ENCODE measurements around the gene CELA3A. TPM values are rescaled to one million over a fixed set of nuclear protein-coding genes. Genes with fewer than 3 reads are reported as not detected.
A peak's percentile ranks its signal among the peaks of the same experiment; 100 is the strongest.
"Not testable (repeated sequence)": the region's sequence is repeated elsewhere in the genome, so short reads cannot be mapped to it uniquely, and the experiment has no call there.

Gene CELA3A, protein sequence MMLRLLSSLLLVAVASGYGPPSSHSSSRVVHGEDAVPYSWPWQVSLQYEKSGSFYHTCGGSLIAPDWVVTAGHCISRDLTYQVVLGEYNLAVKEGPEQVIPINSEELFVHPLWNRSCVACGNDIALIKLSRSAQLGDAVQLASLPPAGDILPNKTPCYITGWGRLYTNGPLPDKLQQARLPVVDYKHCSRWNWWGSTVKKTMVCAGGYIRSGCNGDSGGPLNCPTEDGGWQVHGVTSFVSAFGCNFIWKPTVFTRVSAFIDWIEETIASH
- not detected in 2 replicates for total RNA-seq (2014; rRNA removed; shearing (Covaris generic))

DNA sequence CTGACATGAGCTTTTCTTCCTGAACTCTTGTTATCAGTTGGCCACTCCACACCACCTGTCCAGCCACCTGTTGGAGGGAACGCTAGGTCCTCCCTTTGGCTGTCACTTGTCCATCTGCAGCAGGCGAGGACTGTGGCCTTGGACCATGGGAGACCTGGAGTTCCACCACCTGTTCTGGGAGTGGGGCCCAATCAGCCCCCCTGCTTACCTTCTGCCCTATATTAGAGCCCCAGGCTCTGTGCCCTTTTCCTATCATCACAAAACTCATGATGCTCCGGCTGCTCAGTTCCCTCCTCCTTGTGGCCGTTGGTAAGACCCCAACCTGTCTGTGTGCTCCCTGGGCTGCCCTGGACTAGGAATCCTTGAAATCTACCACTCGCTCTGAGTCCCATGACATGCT, at the start of gene CELA3A:
Gene CELA3A, plus strand, starts transcription at position 249 of the 400 bp plus-strand sequence. Its CDS starts 18 bp downstream, at position 267.
- DNase-seq (ENCODE audit: low spot score) = peak; percentile 44
- in situ Hi-C loops (cut with HindIII; ENCODE audit: low sequenced_read_pairs) = no loop called here

DNA sequence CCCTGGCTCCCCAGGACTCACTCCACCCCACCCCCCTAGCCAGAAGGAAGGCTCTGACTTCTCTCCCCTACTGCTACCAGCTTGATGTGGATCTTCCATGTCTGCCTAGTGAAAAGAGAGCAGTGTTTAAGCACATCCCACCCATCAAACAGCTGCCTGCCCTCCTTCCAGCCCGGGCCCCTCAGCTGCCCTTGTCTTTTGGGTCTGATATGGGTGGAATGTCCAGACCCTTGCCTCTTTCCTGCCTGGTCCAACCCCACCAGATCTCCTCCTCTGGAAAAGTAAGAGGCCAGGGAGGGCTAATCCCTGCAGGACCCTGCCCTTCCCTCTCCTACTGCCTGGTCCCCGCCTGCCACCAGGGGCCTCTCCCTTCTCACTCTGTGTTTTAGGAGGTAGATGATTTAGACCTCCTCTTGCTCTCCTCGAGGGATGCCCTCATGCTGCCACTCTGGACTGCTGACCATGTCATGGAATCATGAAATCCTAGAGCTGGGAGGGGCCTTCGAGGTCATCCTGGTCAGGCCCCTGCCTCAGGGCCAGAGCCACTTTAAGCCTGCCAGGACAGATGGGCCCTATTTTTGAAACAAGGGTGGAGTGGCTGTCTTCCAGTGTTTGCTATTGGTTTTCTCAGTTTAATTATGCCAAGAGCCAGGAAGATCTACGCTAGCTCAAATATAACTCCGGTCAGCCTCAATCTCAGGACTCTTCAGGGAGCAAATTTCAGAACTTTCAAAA, 48.5 kb upstream of the CELA3A start:
- in situ Hi-C loops (cut with HindIII; ENCODE audit: low sequenced_read_pairs) = loop anchor here (25.0 kb wide), 1 partner anchor 266 kb away; no protein-coding TSS in a partner anchor
- DNase-seq (ENCODE audit: low spot score) = no peak

DNA sequence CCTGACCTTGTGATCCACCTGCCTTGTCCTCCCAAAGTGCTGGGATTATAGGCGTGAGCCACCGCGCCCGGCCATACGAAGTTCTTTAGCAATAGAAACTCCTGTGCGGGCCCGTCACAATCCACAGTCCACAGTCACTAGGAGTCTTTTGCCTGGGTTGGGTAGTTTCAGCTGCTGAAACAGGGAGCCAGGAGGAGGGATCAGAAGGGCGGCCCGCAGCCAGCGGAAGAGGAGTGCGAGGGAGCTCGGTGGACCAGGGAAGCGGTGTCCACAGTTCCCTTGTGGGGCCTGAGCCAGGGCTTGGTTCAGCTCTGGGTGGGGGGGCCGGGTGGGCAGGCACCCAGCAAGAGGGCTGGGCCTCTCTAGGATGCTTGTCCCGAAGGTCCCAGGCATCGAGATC, 46.4 kb upstream of the CELA3A start:
- in situ Hi-C loops (cut with HindIII; ENCODE audit: low sequenced_read_pairs) = loop anchor here (25.0 kb wide), 1 partner anchor 268 kb away; no protein-coding TSS in a partner anchor
- no peak for DNase-seq (ENCODE audit: low spot score)

DNA sequence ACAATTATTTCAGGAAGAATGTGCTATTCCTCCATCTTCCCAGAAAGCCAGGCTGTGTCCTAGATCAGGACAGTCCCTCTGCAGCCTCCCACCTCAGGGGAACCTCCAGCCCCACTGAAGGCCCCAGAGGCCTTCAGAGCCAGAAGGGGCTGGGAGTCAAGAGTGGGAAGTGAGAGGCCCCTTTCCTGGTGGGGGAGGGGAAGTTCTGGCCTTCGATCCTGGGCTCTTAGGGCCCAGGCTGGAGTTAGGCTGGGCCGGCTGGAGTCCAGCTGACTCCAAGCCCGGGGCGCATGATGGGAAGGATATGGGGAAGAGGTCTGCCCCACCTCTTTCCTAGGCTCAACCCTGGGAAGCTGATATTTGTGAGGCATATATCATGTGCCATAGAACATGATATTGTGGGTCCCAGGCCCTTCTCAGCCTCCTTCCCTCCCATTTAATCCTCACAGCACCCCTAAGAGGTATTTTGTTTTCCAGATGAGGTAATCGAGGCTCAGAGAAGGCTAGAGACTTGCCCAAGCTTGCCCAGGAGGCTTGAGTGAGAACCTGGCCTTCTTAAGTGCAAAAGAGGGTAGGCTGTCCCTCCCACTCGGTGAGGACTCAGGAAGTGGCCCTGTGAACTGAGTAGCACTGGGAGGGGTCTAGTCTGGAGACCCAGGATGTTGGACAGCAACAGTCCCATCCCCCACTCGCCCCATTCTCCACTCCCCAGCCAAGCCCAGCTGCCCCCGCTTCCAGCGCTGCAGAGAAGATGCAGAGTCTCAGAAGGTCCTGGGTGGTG, 45.8 kb upstream of the CELA3A start:
- in situ Hi-C loops (cut with HindIII; ENCODE audit: low sequenced_read_pairs) = loop anchor here (25.0 kb wide), 1 partner anchor 268 kb away; no protein-coding TSS in a partner anchor
- DNase-seq (ENCODE audit: low spot score) = no peak

DNA sequence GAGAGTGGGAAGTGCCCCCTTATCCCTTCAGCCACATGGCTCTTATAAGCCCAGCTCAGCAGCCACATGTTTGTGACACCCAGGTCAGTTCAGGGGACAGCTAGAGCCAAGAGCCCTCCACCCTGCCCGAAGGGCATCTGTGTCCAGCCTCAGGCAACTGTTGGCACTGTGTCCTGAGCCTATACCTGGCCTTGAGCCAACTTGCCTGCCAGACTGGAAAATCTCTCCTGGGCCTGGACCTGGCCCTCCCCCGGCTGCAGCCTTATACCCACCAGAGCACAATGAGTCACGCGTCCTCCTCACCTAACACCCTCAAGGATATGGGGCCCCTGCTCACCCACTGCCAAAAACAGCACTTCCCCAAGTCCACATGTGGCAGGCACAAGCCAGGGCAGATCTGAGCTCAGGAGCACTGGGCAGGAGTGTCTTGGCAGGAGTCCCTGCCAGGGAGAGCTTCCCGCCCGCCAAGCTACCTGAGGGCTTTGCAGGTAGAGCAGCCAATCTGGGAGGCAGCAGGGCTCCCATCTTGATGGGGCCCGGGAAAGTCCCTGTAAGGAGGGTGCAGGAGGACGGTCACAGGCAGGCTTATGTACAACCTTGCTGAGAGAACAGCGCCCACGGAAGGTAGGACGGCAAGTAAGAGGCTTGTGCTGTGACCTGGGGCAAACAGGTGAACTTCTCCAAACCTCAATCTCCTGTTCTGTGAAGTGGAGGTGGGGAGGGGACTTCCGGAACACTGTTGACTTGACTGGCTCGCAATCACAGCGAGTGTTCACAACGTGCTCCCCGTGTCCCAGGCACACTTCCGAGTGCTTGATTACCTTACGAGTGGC, 44.5 kb upstream of the CELA3A start:
- DNase-seq (ENCODE audit: low spot score) = no peak
- in situ Hi-C loops (cut with HindIII; ENCODE audit: low sequenced_read_pairs) = loop anchor here (25.0 kb wide), 1 partner anchor 270 kb away; no protein-coding TSS in a partner anchor

DNA sequence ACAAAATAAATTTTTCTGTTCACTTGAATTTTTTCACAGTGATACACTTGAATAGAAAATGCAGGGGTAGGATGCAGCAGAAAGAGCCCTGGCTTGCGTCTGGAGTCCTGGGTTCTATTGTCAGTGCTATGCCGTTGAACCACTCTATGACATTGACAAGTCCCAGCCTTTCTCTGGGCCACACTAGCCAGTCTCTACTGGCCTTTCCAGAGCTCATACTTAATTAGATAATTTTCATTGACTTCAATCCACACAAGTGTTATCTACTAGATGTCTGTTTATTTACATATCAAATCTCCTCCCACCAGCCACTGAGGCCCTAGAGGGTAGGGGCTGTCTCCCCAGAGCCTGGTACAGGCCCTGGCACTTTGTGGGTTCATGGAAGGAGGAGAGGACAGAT, 40.1 kb upstream of the CELA3A start:
- DNase-seq (ENCODE audit: low spot score) = no peak
- in situ Hi-C loops (cut with HindIII; ENCODE audit: low sequenced_read_pairs) = loop anchor here (25.0 kb wide), 1 partner anchor 274 kb away; no protein-coding TSS in a partner anchor

DNA sequence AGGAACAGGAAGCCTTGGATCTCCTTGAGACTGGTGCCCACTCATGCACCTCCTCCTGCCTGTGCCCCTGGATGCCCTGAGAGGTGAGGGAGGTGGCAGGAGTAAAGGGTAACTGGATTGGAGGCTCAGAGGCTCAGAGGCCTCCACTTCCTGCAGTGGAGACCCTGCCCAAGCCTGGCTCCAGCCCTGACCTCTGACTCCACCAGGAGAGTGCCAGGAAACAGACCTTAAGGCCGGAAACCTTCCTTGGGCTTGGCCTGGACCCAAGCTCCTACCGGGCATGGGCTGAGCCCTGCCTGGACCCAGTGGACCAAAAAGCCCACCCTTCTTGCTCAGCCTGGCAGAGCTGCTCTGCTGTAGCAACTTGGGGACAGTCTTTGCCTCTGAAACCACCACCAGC, 39.7 kb upstream of the CELA3A start:
- in situ Hi-C loops (cut with HindIII; ENCODE audit: low sequenced_read_pairs) = loop anchor here (25.0 kb wide), 1 partner anchor 274 kb away; no protein-coding TSS in a partner anchor
- no peak for DNase-seq (ENCODE audit: low spot score)

DNA sequence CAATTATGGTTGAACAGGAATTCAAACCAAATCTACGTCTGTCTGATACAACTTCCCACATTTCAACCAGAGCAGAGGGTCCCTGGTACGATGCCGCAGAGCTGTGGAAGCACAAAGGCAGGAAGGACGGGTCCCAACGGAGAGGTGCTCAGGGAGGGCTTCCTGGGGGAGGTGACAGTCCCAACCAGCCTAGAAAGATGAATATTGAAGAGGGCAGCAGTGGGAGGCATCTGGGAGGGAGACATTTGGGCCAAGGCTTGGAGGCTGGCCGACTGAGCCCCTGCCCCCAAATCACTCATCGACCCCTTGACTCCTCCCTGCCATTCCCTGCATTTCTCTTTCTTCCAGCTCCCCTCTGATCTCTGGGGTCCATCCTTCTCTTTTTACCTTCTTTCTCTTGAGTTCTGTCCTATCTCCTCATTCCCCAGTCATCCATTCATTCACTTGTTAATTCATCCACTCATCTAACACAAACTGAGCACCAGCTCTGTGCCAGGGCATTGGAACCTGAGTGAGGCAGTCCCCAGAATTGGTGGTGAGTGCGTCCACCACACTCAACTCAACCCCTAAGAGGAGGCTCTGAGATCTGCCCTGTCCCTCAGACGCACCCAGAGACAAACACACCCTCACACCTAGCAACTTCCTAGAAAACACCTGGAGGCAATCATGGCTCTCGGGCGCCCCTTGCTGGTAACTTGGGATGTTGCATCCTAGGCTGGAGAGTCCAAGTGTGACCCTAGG, 37.8 kb upstream of the CELA3A start:
- DNase-seq (ENCODE audit: low spot score) = peak; percentile 65
- in situ Hi-C loops (cut with HindIII; ENCODE audit: low sequenced_read_pairs) = loop anchor here (25.0 kb wide), 1 partner anchor 276 kb away; no protein-coding TSS in a partner anchor

DNA sequence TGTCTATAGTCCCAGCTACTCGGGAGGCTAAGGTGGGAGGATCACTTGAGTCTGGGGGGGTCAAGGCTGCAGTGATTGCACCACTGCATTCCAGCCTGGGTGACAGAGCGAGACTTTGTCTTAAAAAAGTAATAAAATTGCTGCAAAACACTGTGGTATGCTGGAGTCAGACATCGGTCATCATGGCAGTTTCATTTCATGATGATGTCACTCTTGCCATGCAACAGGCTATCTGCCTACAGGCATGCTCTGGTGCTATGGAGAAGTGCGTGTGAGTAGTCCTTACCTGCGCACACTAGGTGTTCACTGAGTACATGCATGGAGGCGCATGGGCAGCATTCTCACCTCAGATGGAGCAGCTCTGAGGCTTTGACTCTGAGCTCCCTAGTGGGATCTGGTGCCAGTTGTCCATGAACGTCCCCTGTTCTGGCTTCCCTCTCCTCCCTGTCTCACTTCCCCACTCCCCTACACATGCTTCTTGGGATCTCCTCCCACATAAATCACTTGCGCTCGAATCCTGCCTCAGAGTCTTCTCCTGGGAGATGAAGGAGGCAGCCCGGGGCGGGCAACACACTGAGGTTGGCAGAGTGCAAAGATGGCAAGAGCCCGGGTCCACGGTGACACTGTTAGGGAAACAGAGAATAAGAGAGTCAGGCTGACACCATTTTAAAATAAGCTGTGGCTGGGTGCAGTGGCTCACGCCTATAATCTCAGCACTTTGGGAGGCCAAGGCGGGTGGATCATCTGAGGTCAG, 35.0 kb upstream of the CELA3A start:
- no peak for DNase-seq (ENCODE audit: low spot score)
- in situ Hi-C loops (cut with HindIII; ENCODE audit: low sequenced_read_pairs) = loop anchor here (25.0 kb wide), 1 partner anchor 279 kb away; no protein-coding TSS in a partner anchor

DNA sequence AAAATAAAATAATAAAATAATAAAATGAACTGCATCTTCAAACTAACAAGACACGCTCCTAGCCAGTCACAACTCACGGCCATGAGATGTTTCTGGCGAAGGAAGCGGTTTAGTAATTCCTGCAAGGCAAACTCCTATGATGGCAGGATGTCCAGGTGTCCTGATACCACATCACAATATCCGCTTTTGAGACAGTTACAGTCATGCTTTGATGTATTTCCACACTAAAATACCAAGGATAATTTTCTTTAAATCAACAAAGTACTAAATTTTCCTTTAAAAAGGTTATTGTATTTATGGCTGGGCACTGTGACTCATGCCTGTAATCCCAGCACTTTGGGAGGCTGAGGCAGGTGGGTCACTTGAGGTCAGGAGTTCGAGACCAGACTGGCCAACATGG, 34.2 kb upstream of the CELA3A start:
- in situ Hi-C loops (cut with HindIII; ENCODE audit: low sequenced_read_pairs) = loop anchor here (25.0 kb wide), 1 partner anchor 280 kb away; no protein-coding TSS in a partner anchor
- DNase-seq (ENCODE audit: low spot score) = not testable (repeated sequence)

DNA sequence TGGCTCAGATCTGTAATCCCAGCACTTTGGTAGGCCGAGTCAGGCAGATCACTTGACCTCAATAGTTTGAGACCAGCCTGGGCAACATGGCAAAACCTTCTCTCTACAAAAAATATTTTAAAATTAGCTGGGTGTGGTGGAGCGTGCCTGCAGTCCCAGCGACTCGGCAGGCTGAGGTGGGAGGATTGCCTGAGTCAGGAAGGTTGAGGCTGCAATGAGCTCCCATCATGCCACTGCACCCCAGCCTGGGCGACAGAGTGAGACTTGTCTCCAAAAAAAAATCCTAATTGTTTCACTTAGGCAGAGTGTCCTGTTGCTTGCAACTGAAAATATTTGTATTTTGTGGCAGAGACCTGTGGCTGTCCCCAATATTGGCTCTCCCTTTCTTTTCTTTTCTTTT, 32.4 kb upstream of the CELA3A start:
- not testable (repeated sequence) for DNase-seq (ENCODE audit: low spot score)
- in situ Hi-C loops (cut with HindIII; ENCODE audit: low sequenced_read_pairs) = loop anchor here (25.0 kb wide), 1 partner anchor 282 kb away; no protein-coding TSS in a partner anchor

DNA sequence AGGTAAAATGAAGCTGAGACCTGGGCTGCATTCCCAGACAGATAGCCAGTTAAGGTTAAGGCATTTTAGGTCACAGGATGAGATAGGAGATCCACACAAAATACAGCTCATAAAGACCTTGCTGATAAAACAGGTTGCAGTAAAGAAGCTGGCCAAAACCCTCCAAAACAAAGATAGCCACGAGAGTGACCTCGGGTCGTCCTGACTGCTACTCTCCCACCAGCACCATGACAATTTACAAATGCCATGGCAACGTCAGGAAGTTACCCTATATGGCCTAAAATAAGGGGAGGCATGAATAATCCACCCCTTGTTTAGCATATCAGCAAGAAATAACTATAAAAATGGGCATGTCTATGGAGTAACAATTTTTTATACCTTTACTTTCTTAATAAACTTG, 30.9 kb upstream of the CELA3A start:
- in situ Hi-C loops (cut with HindIII; ENCODE audit: low sequenced_read_pairs) = loop anchor here (25.0 kb wide), 1 partner anchor 283 kb away; no protein-coding TSS in a partner anchor
- DNase-seq (ENCODE audit: low spot score) = not testable (repeated sequence)

DNA sequence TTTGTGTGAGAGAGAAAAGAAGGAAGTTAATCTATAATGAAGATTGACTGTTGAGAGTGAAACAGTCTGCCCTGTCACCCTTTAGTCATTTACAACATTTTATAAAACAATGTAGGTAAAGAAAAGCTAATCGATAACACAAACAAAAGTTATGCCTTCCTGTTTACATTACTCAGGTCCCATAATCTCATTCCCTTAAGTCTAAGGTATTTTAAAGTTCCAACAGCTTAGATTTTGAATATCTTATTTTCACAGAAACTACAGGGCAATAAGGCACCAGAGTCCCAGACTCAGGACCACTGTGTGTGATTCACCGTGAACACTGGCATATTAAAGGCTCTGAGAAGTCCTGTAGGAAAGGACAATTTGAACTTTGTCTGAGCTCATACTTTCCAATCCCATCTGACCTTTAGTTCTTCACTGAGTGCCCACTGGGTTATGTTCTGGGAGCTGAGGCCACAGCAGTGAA, 28.4 kb upstream of the CELA3A start:
- in situ Hi-C loops (cut with HindIII; ENCODE audit: low sequenced_read_pairs) = loop anchor here (25.0 kb wide), 1 partner anchor 286 kb away; no protein-coding TSS in a partner anchor
- not testable (repeated sequence) for DNase-seq (ENCODE audit: low spot score)

DNA sequence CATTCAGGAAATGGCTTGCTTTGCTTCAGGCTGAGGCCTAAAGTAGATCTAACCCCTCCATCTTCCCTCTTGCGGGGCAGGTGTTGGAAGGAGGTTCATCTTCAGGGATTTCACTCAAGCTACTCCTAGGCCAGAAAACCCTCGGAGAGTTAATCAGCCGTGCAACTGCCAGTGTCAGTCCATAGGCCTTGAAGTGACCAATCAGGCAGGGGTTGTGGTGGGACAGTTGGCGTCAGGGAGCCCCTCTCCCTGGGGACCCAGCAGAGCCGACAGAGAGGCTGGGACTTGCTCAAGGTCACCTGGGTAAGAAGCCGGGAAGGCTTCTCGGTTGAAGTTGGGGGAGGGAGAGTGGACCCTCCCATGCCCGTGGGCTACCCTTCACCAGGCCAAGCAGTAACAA, 27.5 kb upstream of the CELA3A start:
- in situ Hi-C loops (cut with HindIII; ENCODE audit: low sequenced_read_pairs) = loop anchor here (25.0 kb wide), 1 partner anchor 287 kb away; no protein-coding TSS in a partner anchor
- not testable (repeated sequence) for DNase-seq (ENCODE audit: low spot score)

DNA sequence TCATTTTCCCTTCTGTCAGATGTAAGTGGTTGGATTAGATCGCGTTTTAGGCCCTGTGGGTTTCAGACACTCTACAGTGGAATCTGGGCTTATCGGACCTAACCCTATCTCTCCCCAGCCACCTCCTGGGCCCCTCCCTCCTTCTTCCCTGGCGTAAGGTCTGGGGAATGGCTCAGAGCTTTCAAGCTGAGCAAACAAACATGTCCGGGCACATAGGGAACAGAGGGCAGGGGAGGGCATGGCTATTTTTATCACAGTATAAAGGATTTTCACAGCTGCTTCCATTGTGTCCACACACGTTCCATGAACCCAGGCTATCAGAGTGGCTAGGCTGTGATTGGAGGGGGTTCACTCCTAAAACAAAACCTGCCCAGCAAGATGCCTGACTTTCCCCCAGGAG, 26.8 kb upstream of the CELA3A start:
- in situ Hi-C loops (cut with HindIII; ENCODE audit: low sequenced_read_pairs) = loop anchor here (25.0 kb wide), 1 partner anchor 287 kb away; no protein-coding TSS in a partner anchor
- DNase-seq (ENCODE audit: low spot score) = not testable (repeated sequence)

DNA sequence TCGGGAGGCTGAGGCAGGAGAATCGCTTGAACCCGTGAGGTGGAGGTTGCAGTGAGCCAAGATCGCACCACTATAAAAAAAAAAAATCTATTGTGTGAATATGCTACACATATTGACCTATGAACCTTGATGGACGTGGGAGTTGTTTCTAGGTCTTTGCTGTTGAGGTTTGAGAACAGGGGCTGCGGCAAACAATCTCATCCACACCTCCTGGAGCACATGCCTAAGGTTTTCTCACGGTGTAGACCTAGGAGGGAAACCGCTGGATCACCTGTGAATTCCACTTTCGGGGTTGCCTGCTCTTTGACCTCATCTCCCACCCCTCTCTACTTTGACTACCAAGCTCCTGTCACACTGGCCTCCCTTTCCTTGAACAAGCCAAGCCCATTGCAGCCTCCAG, 26.2 kb upstream of the CELA3A start:
- in situ Hi-C loops (cut with HindIII; ENCODE audit: low sequenced_read_pairs); DNase-seq (ENCODE audit: low spot score): not testable (repeated sequence)

All from G401 (cell line).